HEK293 (cell line): Measurements from ENCODE around the gene CD79A.

ENCODE experiments used
- CTCF ChIA-PET: fragments of 350-600 bp; formaldehyde crosslinking; extraction: SDS; loops from one replicate; lab custom pipeline; 2021; ENCODE audit warnings: antibody characterized with exemption; lab: Yijun Ruan, JAX
- POLR2A ChIA-PET: fragments of 300-600 bp; formaldehyde crosslinking; extraction: SDS; loops from one replicate; lab custom pipeline; 2020; ENCODE audit warnings: antibody characterized with exemption, inconsistent platforms; lab: Yijun Ruan, JAX
- H3K27ac ChIP-seq: fragments of 200-500 bp; sonication (Bioruptor generic); 2 replicates; pipeline ENCODE4 v1.5.1; 2014; ENCODE audit warnings: low read depth, low read length, control low read depth, inconsistent platforms; ENCODE audit errors: extremely low read depth
- H3K36me3 ChIP-seq, 2 experiments: fragments of 200-500 bp in 1 of 2; sonication (Bioruptor generic) in 1 of 2; 1 replicate in 1 of 2; 2 replicates in 1 of 2; pipeline ENCODE4 v1.5.1; 2014 to 2017; ENCODE audit warnings: inconsistent platforms in 2 of 2, low read length in 2 of 2; ENCODE audit not compliant: control insufficient read depth in 2 of 2, insufficient read depth in 1 of 2
- H3K4me1 ChIP-seq: fragments of 200-500 bp; sonication (Bioruptor generic); 2 replicates; pipeline ENCODE4 v1.5.1; 2014; ENCODE audit warnings: mild to moderate bottlenecking, low read length, inconsistent platforms; ENCODE audit not compliant: control insufficient read depth, insufficient read depth
- H3K4me3 ChIP-seq: 2 replicates; pipeline ENCODE4 v1.5.1; 2011; ENCODE audit warnings: low read depth, mild to moderate bottlenecking, control low read depth, low read length, moderate library complexity
- H3K9me3 ChIP-seq: fragments of 200-500 bp; sonication (Bioruptor generic); 2 replicates; pipeline ENCODE4 v1.5.1; 2014; ENCODE audit warnings: low read depth, low read length, inconsistent platforms; ENCODE audit not compliant: control insufficient read depth, insufficient read depth
- EGR2 ChIP-seq: fragments of 450-650 bp; formaldehyde crosslinking; IDR thresholded peaks from 2 replicates; pipeline ENCODE4 v1.5.1; 2016; ENCODE audit warnings: low read depth, missing biosample characterization, missing genetic modification characterization
- GLIS1 ChIP-seq: fragments of 450-650 bp; formaldehyde crosslinking; IDR thresholded peaks from 2 replicates; pipeline ENCODE4 v1.5.1; 2016; ENCODE audit warnings: missing biosample characterization, missing genetic modification characterization
- HOXA7 ChIP-seq: sonication (generic); formaldehyde crosslinking; IDR thresholded peaks from 2 replicates; pipeline ENCODE4 v1.8.1; 2022; ENCODE audit warnings: missing genetic modification reagents, borderline replicate concordance
- KLF1 ChIP-seq: fragments of 450-650 bp; formaldehyde crosslinking; IDR thresholded peaks from 2 replicates; pipeline ENCODE4 v1.5.1; 2016; ENCODE audit warnings: missing biosample characterization, missing genetic modification characterization
- KLF8 ChIP-seq: fragments of 450-650 bp; formaldehyde crosslinking; IDR thresholded peaks from 2 replicates; pipeline ENCODE4 v1.5.1; 2016; ENCODE audit warnings: missing biosample characterization, missing genetic modification characterization
- PRDM1 ChIP-seq: fragments of 450-650 bp; formaldehyde crosslinking; IDR thresholded peaks from 2 replicates; pipeline ENCODE4; 2016; ENCODE audit warnings: missing biosample characterization, missing genetic modification characterization
- RBAK ChIP-seq: fragments of 450-650 bp; formaldehyde crosslinking; IDR thresholded peaks from 2 replicates; pipeline ENCODE4 v1.5.1; 2016; ENCODE audit warnings: missing biosample characterization, missing genetic modification characterization
- SCRT1 ChIP-seq: fragments of 450-650 bp; formaldehyde crosslinking; IDR thresholded peaks from 2 replicates; pipeline ENCODE4 v1.5.1; 2016; ENCODE audit warnings: missing biosample characterization, missing genetic modification characterization, borderline replicate concordance
- SP7 ChIP-seq: fragments of 450-650 bp; formaldehyde crosslinking; IDR thresholded peaks from 2 replicates; pipeline ENCODE4 v1.5.1; 2016; ENCODE audit warnings: missing biosample characterization, missing genetic modification characterization
- TRIM28 ChIP-seq: IDR thresholded peaks from 2 replicates; pipeline ENCODE4 v1.6.1; 2011; ENCODE audit warnings: low read length, control low read depth, borderline replicate concordance
- WT1 ChIP-seq: fragments of 450-650 bp; formaldehyde crosslinking; IDR thresholded peaks from 2 replicates; pipeline ENCODE4 v1.5.1; 2016; ENCODE audit warnings: missing biosample characterization, missing genetic modification characterization
- YY1 ChIP-seq: fragments of 450-650 bp; formaldehyde crosslinking; IDR thresholded peaks from 2 replicates; pipeline ENCODE4 v1.5.1; 2018; ENCODE audit warnings: missing biosample characterization, missing genetic modification characterization
- ZBTB21 ChIP-seq: fragments of 450-650 bp; formaldehyde crosslinking; IDR thresholded peaks from 2 replicates; pipeline ENCODE4 v1.5.1; 2017; ENCODE audit warnings: missing biosample characterization, missing genetic modification characterization
- ZBTB26 ChIP-seq: fragments of 450-650 bp; formaldehyde crosslinking; optimal IDR thresholded peaks from 2 replicates; pipeline ENCODE3; 2016; ENCODE audit warnings: missing biosample characterization, mild to moderate bottlenecking, missing genetic modification characterization
- ZFHX2 ChIP-seq: fragments of 450-650 bp; formaldehyde crosslinking; conservative IDR thresholded peaks from 2 replicates; pipeline ENCODE4 v1.5.1; 2016; ENCODE audit warnings: missing biosample characterization, missing genetic modification characterization
- ZNF133 ChIP-seq: fragments of 450-650 bp; formaldehyde crosslinking; IDR thresholded peaks from 2 replicates; pipeline ENCODE4 v1.5.1; 2016; ENCODE audit warnings: missing biosample characterization, missing genetic modification characterization
- ZNF155 ChIP-seq: fragments of 450-650 bp; formaldehyde crosslinking; IDR thresholded peaks from 2 replicates; pipeline ENCODE4 v1.5.1; 2016; ENCODE audit warnings: missing biosample characterization, missing genetic modification characterization
- ZNF211 ChIP-seq: fragments of 450-650 bp; formaldehyde crosslinking; IDR thresholded peaks from 2 replicates; pipeline ENCODE4 v1.5.1; 2016; ENCODE audit warnings: low read depth, missing biosample characterization, missing genetic modification characterization
- ZNF24 ChIP-seq: fragments of 450-650 bp; formaldehyde crosslinking; IDR thresholded peaks from 2 replicates; pipeline ENCODE4 v1.5.1; 2016; ENCODE audit warnings: missing biosample characterization, missing genetic modification characterization
- ZNF280D ChIP-seq: fragments of 450-650 bp; formaldehyde crosslinking; IDR thresholded peaks from 2 replicates; pipeline ENCODE4 v1.5.1; 2016; ENCODE audit warnings: missing biosample characterization, missing genetic modification characterization
- ZNF398 ChIP-seq: fragments of 450-650 bp; formaldehyde crosslinking; IDR thresholded peaks from 2 replicates; pipeline ENCODE4 v1.5.1; 2017; ENCODE audit warnings: missing biosample characterization, missing genetic modification characterization
- ZNF544 ChIP-seq: fragments of 450-650 bp; formaldehyde crosslinking; IDR thresholded peaks from 2 replicates; pipeline ENCODE4 v1.5.0; 2017; ENCODE audit warnings: missing biosample characterization, missing genetic modification characterization
- ZNF571 ChIP-seq: fragments of 450-650 bp; formaldehyde crosslinking; IDR thresholded peaks from 2 replicates; pipeline ENCODE4 v1.5.0; 2017; ENCODE audit warnings: missing biosample characterization, missing genetic modification characterization
- ZNF585B ChIP-seq: fragments of 450-650 bp; formaldehyde crosslinking; IDR thresholded peaks from 2 replicates; pipeline ENCODE4 v1.5.1; 2016; ENCODE audit warnings: missing biosample characterization, missing genetic modification characterization
- ZNF776 ChIP-seq: fragments of 450-650 bp; formaldehyde crosslinking; IDR thresholded peaks from 2 replicates; pipeline ENCODE4 v1.5.0; 2017; ENCODE audit warnings: missing biosample characterization, missing genetic modification characterization, borderline replicate concordance
- ZNF791 ChIP-seq: fragments of 450-650 bp; formaldehyde crosslinking; IDR thresholded peaks from 2 replicates; pipeline ENCODE4 v1.5.1; 2016; ENCODE audit warnings: missing biosample characterization, missing genetic modification characterization
- ZNF792 ChIP-seq: fragments of 450-650 bp; formaldehyde crosslinking; IDR thresholded peaks from 2 replicates; pipeline ENCODE4 v1.5.1; 2016; ENCODE audit warnings: missing biosample characterization, missing genetic modification characterization
- TF ChIP-seq, protein P1 (sequence below): fragments of 450-650 bp; formaldehyde crosslinking; IDR thresholded peaks from 2 replicates; pipeline ENCODE4 v1.5.1; 2016; ENCODE audit warnings: missing biosample characterization, missing genetic modification characterization

CD79A gene

DNA sequence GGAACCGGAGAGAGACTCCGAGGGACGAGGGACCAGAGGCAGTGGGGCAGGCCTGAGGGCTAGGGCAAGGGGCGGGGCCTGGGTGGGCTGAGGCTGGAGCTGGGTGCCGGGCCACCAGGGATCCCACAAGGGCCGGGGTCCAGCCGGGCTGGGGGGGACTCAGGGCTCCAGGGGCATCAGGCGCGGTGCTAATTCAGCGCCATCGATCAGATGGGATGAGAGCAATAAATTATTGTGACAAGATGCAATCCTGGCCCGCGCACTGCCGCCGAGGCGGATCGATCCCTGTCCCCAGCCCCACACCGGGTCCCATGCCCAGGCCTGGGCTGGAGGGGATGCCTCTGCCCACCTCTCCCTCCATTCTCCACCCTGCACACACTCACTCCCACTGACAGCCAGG is 45.5 kb downstream of the CD79A start:
- H3K36me3 ChIP-seq, result no peaks in the 10 kb centered on the region
- ChIA-PET CTCF (no interaction called here), POLR2A (interaction anchor here (0.6 to 0.7 kb wide), 2 partner anchors 18 to 28 kb away, joined by 3 to 4 read pairs; no protein-coding TSS in a partner anchor)
- TF ChIP-seq ZBTB26 (tag by site-specific recombination) (no peak), ZNF211 (tag by site-specific recombination) (no peak), ZFHX2 (tag by site-specific recombination) (no peak), RBAK (tag by site-specific recombination) (no peak), ZNF133 (tag by site-specific recombination) (no peak), WT1 (tag by site-specific recombination) (no peak), ZNF155 (tag by site-specific recombination) (no peak), YY1 (tag by site-specific recombination) (no peak), ZNF791 (no peak), ZBTB21 (tag by site-specific recombination) (no peak), ZNF24 (no peak), PRDM1 (tag by site-specific recombination) (no peak), ZNF776 (tag by site-specific recombination) (no peak), ZNF544 (tag by site-specific recombination) (no peak), ZNF571 (tag by site-specific recombination) (no peak)
- no peak overlapping the region for H3K4me3 ChIP-seq
- H3K4me1 ChIP-seq, result no peaks in the 10 kb centered on the region
- H3K9me3 ChIP-seq, result no peaks in the 10 kb centered on the region
- H3K27ac ChIP-seq, result no peak overlapping the region

DNA sequence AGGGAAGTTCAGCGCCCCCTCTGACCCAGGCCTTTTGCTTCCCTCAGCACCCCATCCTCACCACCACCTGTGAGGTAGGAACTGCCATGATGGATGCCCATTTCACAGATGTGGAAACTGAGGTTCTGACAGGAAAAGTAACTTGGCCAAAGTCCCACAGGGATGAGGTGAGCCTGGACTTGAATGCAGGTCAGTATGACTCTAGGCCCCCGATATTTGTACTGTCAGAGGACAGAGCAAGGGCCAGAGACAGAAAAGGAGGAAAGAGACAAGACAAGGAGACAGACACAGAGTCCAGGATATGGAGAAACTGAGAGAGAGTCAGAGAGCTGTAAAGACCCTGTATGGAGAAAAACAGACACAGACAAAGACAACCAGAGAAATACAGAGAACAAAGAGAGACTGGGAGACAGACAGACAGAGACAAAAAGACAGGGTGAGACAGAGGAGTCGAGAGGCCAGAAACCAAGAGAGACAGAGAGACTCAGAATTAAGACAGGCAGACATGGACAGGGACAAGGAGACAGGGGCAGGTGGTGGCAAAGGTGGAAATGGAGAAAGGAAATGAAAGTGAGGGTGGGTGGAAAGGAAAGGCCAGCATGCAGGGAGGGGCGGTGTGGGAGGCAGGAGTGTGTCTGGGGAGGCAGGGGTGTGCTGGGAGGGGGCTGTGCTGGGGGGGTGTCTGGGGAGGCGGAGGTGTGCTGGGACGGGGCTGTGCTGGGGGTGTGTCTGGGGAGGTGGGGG is 46.1 kb downstream of the CD79A start:
- no peaks in the 10 kb centered on the region for H3K9me3 ChIP-seq
- peak; percentile 90 for TF ChIP-seq ZFHX2 (tag by site-specific recombination)
- no peak for TF ChIP-seq TRIM28
- peak; percentile 89 for TF ChIP-seq EGR2 (tag by site-specific recombination)
- TF ChIP-seq KLF8, result 0 out of 2 replicates have a peak, but pooled peaks have one; percentile 43
- peak; percentile 21; the same call in 1 of the 2 replicates for TF ChIP-seq SP7 (tag by site-specific recombination)
- TF ChIP-seq, protein P1, sequence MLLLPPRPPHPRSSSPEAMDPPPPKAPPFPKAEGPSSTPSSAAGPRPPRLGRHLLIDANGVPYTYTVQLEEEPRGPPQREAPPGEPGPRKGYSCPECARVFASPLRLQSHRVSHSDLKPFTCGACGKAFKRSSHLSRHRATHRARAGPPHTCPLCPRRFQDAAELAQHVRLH, result peak; percentile 51; the same call in 1 of the 2 replicates
- 0 out of 2 replicates have a peak, but pooled peaks have one; percentile 13 for TF ChIP-seq KLF1 (tag by site-specific recombination)
- peak; percentile 53 for TF ChIP-seq ZNF398 (tag by site-specific recombination)
- peak; percentile 98 for TF ChIP-seq PRDM1 (tag by site-specific recombination)
- TF ChIP-seq SCRT1 (tag by site-specific recombination), result no peak
- TF ChIP-seq HOXA7 (CRISPR knock-in tag), result no peak
- peak; percentile 30; the same call in 1 of the 2 replicates for TF ChIP-seq ZNF280D (tag by site-specific recombination)
- peak; percentile 60 for TF ChIP-seq GLIS1 (tag by site-specific recombination)
- 0 out of 2 replicates have a peak, but pooled peaks have one; percentile 11 for TF ChIP-seq ZNF792 (tag by site-specific recombination)
- TF ChIP-seq ZNF585B (tag by site-specific recombination), result no peak
- ChIA-PET POLR2A (no interaction called here), CTCF (no interaction called here)
- H3K4me1 ChIP-seq, result no peaks in the 10 kb centered on the region
- no peak overlapping the region for H3K27ac ChIP-seq
- no peaks in the 10 kb centered on the region for H3K36me3 ChIP-seq
- H3K4me3 ChIP-seq, result no peak overlapping the region
